ENCODE measurements around the gene TCF4. TPM values are rescaled to one million over a fixed set of nuclear protein-coding genes. Genes with fewer than 3 reads are reported as not detected.

Gene TCF4
- total RNA-seq, 1 donor from 2014 or later = 15.7 TPM

DNA sequence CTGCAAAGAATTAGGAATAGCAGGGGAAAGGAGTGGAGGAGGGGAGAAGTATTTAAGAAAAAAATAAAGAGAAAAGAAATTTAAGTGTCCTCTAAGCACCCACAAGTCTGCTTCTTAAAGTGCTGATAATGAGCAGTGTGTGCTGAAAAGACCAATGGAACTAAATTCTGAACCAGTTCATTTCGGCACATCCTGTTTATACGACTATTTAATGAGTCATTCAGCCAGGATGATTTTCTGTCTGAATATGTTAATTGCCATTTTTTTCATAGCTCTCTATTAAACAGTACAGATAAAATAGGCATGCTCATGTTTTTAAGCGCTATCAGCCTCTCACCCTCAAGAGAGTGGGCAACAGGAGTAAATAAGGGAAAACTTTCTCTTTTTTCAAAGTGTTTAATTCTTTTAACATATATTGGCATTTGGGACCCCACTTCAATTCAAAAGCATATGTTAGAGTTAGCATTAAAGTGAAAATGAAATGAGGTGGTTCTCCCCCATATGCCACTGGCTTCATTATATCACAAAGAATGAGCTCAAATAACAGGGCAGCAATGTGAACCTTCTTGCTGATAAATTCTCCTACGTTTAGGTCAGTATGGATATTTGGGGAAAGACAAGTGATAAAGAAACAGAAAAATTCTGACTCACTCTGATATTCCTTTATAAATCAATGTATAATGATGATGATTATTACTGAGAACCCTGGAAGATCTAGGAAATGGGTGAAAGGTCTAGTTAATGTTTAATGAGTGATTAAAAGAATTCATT lies 87.5 kb downstream of the TCF4 start:
- H3K36me3 ChIP-seq (ENCODE audit: control insufficient read depth, insufficient read depth, low read length) = no peaks in the 10 kb centered on the region
- no peaks in the 10 kb centered on the region for H3K27me3 ChIP-seq (ENCODE audit: control insufficient read depth, insufficient read depth, low read length)
- TF ChIP-seq, protein P1, sequence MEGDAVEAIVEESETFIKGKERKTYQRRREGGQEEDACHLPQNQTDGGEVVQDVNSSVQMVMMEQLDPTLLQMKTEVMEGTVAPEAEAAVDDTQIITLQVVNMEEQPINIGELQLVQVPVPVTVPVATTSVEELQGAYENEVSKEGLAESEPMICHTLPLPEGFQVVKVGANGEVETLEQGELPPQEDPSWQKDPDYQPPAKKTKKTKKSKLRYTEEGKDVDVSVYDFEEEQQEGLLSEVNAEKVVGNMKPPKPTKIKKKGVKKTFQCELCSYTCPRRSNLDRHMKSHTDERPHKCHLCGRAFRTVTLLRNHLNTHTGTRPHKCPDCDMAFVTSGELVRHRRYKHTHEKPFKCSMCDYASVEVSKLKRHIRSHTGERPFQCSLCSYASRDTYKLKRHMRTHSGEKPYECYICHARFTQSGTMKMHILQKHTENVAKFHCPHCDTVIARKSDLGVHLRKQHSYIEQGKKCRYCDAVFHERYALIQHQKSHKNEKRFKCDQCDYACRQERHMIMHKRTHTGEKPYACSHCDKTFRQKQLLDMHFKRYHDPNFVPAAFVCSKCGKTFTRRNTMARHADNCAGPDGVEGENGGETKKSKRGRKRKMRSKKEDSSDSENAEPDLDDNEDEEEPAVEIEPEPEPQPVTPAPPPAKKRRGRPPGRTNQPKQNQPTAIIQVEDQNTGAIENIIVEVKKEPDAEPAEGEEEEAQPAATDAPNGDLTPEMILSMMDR (IDR thresholded peaks at IDR 0.05; ENCODE audit: insufficient read depth, low read length, poor library complexity, severe bottlenecking) = no peak
- no peak for DNase-seq (ENCODE audit: low read depth)
- no peak overlapping the region for H3K4me3 ChIP-seq (ENCODE audit: low read depth, low read length)

DNA sequence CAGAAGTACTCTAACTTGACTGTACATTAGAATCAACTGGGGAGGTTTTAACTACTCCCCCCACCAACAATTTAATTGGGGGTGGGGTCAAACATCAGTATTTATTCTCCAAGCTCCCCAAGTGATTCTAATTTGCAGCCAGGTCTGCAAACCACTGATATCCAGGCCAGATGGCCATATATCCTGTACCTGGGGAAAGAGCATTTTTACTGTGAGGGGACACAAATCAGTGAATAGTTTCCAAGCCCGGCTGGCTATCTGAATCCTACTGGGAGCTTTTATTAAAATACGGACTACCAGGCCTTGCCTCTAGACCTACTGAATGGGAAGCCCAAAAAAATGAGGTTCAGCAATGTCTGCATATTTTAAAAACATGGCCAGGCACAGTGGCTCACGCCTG lies 88.5 kb downstream of the TCF4 start:
- H3K36me3 ChIP-seq (ENCODE audit: control insufficient read depth, insufficient read depth, low read length) = no peaks in the 10 kb centered on the region
- TF ChIP-seq, protein P1 (IDR thresholded peaks at IDR 0.05; ENCODE audit: insufficient read depth, low read length, poor library complexity, severe bottlenecking) = no peak
- H3K27me3 ChIP-seq (ENCODE audit: control insufficient read depth, insufficient read depth, low read length) = no peaks in the 10 kb centered on the region
- no peak for DNase-seq (ENCODE audit: low read depth)
- H3K4me3 ChIP-seq (ENCODE audit: low read depth, low read length) = no peak overlapping the region

DNA sequence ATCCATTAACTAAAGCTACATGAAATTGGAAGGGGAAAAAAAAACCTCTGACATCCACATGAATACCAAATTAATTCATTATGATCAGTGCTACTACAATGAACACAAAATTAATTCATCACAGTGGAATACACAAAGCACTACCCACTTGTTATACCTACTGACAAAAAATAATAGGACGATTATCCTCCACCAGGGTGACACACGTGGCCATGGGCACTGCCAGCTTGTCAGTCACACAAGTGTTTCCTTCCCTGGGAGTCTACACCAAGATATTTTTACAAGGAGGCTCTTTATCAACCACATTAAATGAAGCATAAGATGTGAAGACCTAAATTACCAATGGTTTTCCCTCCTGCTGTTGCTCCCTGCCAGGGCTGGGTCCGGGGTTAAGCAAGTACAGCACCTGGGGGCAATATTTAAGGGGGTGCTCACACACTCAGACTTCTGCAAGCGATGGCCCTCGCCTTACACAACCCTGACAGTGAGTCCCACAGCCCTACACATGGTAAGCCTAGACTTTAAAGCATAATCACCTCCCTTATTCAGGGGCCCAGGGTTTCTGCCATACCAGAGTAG lies 90.1 kb downstream of the TCF4 start:
- TF ChIP-seq, protein P1 (IDR thresholded peaks at IDR 0.05; ENCODE audit: insufficient read depth, low read length, poor library complexity, severe bottlenecking) = no peak
- H3K4me3 ChIP-seq (ENCODE audit: low read depth, low read length) = no peak overlapping the region
- no peak for DNase-seq (ENCODE audit: low read depth)

DNA sequence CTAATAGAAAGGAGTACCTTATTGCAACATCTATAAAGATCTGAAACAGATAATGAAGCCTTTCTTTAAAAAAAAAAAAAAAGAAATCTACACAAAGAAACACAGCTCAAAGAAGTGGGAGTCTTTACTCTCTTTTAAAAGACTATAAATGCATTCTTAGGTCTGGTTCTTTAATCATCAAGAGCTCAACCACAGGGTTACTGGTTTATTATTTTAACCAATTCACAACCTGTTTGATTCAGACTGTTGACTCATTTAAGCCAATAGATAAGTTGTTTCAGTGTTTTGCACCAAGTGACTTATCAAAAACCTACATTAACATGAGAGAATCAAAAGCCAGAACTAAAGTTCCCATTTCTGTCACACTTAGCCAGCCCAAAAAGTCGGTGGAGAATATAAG lies 93.1 kb downstream of the TCF4 start:
- no peak overlapping the region for H3K4me3 ChIP-seq (ENCODE audit: low read depth, low read length)
- H3K27me3 ChIP-seq (ENCODE audit: control insufficient read depth, insufficient read depth, low read length) = no peaks in the 10 kb centered on the region
- TF ChIP-seq, protein P1 (IDR thresholded peaks at IDR 0.05; ENCODE audit: insufficient read depth, low read length, poor library complexity, severe bottlenecking) = no peak
- no peaks in the 10 kb centered on the region for H3K36me3 ChIP-seq (ENCODE audit: control insufficient read depth, insufficient read depth, low read length)
- DNase-seq (ENCODE audit: low read depth) = peak; percentile 49

More for the DNA sequence above, 90.1 kb downstream of the TCF4 start:
- Histone ChIP-seq H3K36me3 (ENCODE audit: control insufficient read depth, insufficient read depth, low read length) (no peaks in the 10 kb centered on the region), H3K27me3 (ENCODE audit: control insufficient read depth, insufficient read depth, low read length) (no peaks in the 10 kb centered on the region)

DNA sequence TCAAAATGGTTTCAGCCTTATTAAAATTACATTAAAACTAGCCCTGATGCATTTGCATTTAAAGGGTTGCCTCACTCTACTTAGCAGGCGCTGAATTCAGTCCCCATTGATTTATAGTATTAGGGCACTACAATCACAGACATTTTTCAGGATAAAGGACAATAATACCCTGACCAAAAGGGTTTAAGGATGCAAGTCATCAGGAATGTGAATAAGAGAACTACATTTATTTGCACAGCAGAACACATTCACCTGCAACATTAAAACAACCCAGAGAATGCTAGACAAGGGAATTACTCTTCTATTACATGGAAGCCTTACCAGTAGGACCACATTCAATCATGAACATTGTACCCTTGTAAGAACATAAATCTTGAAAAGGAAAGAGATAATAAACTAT lies 93.6 kb downstream of the TCF4 start:
- no peak overlapping the region for H3K4me3 ChIP-seq (ENCODE audit: low read depth, low read length)

More for the DNA sequence above, 93.6 kb downstream of the TCF4 start:
- TF ChIP-seq, protein P1 (IDR thresholded peaks at IDR 0.05; ENCODE audit: insufficient read depth, low read length, poor library complexity, severe bottlenecking) = no peak
- no peaks in the 10 kb centered on the region for H3K27me3 ChIP-seq (ENCODE audit: control insufficient read depth, insufficient read depth, low read length)
- H3K36me3 ChIP-seq (ENCODE audit: control insufficient read depth, insufficient read depth, low read length) = no peaks in the 10 kb centered on the region
- no peak for DNase-seq (ENCODE audit: low read depth)

Data from kidney epithelial cell (primary cell).